Measurements from ENCODE around the gene IFT122.
A peak's percentile ranks its signal among the peaks of the same experiment; 100 is the strongest.

Gene IFT122

DNA sequence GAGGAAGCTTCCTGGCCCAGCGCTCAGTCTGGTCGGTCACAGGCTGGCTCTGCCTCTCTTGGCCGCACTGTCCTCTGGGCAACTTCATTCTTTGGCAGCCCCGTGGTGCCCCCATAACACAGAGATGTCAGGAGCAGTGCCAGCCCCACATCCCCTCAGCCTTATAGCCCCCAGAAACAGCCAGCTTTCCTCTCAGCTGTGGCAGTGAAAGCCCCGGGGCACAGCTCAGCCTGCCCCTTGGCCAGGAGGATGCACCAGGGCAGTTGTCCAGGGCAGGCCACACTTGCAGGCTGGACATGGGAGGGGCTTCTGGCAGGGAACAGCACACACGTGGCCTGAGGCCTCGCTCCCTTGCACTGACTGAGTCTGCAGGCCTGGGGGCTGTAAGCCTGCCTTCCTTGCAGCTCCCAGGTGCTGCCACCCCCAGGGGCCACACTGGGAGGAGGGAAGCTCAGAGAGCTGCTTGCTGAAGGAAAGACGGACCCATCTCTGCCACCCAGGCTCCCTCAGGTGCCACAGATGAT is 78.1 kb downstream of the IFT122 start:
- DNase-seq (ENCODE audit: low spot score) = no peak

DNA sequence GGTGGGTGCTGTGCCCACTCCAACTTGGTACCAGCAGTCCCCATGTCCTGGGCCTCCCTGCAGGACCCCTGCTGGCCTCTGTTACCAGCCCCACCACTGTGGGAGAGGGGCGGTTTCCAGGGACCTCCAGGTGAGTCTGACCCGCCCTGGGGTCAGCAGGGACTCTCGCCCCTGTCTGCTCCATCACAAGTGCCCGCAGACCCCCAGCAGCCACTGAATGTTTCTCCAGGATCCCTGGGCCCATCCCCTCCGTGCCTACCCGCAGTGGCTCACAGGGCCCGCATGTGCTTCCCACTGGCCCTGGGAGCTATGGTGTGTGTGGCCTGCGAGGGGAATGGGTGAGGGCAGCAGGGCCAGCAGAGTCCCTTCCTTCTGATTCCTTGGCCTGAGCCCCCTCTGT is 78.6 kb downstream of the IFT122 start:
- no peak for DNase-seq (ENCODE audit: low spot score)

DNA sequence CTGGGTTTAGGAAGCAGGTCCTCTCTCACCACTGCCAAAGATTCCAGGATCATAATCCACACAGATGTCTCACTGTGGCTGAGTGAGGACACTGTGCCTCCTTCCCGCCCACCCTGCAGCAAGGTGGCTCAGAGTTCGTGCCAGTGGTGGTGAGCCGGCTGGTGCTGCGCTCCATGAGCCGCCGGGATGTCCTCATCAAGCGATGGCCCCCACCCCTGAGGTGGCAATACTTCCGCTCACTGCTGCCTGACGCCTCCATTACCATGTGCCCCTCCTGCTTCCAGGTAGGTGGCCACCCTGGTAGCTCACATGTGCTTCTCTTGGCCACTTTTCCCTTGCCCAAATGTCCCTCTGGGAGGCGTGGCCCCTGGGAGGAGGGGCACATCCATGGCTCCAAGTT is 79.4 kb downstream of the IFT122 start:
- no peak for DNase-seq (ENCODE audit: low spot score)

DNA sequence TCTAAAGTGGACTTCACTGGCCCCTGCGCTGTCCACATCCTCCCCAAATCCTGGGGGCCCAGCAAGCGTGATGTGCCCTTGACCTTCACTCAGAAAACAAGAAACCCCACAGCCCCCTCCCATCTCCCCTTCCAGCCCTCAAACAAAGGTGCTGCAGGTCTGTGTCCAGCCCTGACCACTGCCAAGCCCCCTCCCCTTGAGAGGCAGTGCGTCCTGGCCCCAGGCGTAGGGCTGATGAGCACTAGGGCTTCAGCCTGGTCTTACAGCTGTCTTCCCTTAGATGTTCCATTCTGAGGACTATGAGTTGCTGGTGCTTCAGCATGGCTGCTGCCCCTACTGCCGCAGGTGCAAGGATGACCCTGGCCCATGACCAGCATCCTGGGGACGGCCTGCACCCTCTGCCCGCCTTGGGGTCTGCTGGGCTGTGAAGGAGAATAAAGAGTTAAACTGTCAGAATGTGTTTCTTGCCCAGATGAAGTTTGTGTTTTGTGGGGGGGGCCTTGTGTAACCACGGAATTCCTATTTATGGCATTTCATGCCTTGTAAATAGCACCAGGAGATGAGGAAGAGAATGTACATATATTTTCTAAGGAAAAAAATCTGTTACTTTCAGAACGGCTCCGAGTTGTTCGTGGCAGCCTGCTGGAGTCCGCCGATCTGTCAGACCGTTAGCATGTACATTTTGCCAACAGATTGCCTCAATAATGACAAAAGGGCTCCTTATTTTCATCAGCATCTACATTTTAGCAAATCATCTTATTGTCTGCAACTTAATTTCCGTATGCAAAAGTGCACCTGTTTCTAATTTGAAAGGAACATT is 80.1 kb downstream of the IFT122 start:
- no peak for DNase-seq (ENCODE audit: low spot score)

DNA sequence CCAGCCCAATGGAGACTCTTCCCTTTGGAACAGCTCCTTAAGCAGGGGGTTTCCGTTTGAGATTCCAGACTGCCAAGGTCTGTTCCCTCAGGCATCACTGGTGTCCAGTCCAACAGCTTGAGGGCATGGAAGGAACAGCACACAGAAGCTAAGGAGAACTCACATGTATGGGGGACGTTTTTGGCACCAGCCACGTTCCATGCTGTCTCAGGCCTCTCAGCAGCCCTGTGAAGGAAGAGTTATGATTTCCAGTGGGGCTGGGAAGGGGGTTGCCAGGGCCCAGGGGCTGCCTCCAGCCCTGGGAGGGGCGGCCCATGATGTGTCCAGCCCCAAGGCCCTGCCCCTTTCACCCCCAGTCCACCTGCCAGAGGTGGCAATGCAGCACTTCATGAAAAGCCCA is 80.9 kb downstream of the IFT122 start:
- no peak for DNase-seq (ENCODE audit: low spot score)

DNA sequence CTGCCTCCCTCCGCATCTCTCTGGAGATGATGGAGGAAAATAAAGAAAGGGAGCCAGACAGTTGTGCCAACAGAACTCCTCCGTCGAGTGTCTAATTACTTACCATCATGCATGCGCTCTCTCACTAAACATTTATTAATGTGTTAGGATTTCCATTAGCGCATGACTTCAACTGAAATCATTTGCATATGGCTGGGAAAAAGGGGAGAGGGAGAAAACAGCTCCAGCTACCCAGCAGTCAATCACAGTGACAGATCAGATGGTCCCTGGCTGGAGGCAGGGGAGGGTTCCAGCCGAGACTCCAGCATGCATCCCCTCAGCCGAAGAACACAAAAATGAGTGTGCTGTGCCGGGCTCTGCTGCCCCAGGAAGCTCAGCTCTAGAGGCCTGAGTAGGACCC is 81.6 kb downstream of the IFT122 start:
- no peak for DNase-seq (ENCODE audit: low spot score)

DNA sequence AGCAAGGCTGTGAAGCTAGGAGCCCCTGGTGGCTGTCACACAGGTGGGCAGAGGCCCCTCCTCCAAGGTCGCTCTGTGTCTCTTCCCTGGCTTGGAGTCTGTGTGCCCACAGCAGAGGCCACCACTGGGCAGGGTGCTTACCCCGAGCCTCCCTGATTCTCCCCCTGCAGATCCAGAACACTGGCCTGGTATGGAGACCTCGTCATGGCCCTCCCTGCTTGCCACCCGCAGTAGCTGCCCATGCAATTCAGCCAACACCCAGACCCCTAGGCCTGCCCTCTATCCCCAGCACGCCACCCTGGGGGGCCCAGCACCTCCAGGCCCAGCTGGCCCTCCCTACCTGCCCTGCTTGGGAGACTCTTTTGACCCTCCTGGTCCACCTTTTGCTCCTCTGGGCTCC is 82.9 kb downstream of the IFT122 start:
- no peak for DNase-seq (ENCODE audit: low spot score)

DNA sequence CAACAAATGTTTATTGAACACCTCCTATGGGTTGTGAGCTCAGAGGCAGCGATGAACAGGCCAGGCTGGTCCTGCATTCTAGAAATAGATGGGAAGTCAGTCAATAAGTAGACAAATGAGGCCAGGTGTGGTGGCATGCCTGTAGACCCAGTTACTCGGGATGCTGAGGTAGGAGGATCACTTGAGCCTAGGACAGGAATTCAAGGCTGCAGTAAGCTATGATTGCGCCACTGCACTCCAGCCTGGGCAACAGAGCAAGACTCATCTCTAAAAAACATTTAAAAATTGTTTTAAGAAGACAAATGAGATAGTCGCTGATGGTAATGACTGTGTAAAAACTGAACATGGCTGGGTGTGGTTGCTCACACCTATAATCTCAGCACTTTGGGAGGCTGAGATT is 84.1 kb downstream of the IFT122 start:
- no peak for DNase-seq (ENCODE audit: low spot score)

DNA sequence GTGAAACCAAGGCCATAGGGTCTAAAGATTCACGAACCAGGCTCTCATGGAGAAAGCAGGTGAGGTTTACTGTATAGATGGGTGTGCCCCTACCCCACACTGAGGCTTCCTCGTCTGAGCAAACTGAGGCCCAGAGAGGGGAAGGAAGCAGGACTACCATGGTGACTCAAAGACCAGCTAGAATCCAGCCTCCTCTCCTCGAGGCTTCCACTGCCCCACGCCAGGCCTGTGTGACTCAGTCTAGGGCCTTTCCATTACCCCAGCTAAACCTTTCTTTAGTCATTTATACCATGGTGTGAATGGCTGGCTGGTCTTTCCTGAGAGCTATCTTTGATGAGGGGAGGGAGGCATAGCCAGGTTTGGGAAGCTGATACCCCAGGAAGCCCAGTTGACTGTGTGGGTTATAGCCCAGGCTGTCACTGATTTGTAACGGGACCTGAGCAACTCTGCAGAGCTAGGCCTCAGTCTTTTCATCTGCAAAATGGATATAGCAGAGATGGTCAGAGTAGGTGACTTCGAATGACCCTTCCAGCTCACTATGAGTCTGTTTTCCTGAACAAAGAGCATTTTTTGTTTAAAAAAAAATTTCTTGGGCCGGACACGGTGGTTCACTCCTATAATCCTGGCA is 85.4 kb downstream of the IFT122 start:
- DNase-seq (ENCODE audit: low spot score) = peak; percentile 19

DNA sequence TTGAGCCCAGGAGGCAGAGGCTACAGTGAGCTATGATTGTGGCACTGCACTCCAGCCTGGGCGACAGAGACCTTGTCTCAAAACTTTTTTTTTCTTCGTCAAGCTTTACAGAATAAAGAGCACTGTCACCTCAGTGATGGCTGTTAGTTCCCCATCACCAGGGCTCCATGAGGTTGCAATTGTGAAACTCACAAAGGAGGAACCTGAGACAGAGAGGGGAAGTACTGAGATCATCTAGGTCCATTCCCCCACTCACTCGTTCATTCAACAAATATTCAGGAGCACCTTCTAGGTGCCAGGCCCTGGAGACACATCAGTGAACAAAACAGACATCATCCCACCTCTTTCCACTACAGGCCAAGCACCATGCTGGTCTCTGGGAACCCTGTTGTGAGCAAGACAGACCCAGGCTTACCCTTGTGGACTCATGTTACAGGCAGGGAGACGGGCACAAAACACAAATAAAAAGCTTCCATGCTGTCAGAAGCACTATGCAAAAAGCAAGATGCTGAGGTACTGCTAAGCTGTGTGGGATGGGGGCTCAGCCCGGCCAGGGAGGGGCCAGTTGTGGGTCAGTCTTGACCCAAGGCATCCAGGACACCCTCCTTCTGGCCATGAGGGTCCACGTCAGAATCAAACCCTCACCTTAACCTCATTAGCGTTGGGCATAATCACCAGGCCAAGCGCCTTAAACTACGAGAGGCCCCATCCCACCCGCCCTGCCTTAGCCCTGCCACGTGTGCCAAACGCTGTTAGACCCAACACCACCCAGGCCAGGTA is 86.3 kb downstream of the IFT122 start:
- DNase-seq (ENCODE audit: low spot score) = no peak

DNA sequence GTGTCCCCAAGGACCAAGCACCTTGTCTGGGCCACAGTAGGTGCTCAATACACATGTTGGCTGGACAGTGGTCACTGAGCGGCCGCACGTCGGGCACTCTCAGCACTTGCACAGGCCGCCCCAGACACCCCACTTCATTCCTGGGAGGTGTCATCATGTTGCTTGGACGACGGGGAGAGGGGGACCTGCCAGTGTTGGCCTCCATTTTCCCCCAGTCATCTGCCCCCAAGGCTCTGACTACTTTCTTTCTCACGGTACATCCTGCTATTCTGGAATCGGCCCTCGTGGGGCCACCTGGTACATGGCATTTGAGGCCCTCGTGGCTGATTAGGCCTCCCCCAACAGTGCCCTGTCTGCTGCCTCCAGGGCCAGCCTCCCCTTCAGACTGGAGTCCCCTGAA is 87.2 kb downstream of the IFT122 start:
- DNase-seq (ENCODE audit: low spot score) = no peak

DNA sequence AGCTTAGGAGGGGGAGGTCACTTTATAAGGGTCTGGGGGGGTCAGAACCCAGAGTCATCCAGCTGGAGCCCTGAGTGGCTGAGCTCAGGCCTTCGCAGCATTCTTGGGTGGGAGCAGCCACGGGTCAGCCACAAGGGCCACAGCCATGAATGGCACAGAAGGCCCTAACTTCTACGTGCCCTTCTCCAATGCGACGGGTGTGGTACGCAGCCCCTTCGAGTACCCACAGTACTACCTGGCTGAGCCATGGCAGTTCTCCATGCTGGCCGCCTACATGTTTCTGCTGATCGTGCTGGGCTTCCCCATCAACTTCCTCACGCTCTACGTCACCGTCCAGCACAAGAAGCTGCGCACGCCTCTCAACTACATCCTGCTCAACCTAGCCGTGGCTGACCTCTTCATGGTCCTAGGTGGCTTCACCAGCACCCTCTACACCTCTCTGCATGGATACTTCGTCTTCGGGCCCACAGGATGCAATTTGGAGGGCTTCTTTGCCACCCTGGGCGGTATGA is 88.6 kb downstream of the IFT122 start, which contains the start of gene RHO:
TSS of gene RHO (plus strand) at position 51 of the 512 bp plus-strand sequence. CDS start at position 146, 95 bp downstream.
- DNase-seq (ENCODE audit: low spot score) = no peak

DNA sequence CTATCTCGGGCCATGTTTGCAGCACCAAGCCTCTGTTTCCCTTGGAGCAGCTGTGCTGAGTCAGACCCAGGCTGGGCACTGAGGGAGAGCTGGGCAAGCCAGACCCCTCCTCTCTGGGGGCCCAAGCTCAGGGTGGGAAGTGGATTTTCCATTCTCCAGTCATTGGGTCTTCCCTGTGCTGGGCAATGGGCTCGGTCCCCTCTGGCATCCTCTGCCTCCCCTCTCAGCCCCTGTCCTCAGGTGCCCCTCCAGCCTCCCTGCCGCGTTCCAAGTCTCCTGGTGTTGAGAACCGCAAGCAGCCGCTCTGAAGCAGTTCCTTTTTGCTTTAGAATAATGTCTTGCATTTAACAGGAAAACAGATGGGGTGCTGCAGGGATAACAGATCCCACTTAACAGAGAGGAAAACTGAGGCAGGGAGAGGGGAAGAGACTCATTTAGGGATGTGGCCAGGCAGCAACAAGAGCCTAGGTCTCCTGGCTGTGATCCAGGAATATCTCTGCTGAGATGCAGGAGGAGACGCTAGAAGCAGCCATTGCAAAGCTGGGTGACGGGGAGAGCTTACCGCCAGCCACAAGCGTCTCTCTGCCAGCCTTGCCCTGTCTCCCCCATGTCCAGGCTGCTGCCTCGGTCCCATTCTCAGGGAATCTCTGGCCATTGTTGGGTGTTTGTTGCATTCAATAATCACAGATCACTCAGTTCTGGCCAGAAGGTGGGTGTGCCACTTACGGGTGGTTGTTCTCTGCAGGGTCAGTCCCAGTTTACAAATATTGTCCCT is 89.6 kb downstream of the IFT122 start:
- no peak for DNase-seq (ENCODE audit: low spot score)

DNA sequence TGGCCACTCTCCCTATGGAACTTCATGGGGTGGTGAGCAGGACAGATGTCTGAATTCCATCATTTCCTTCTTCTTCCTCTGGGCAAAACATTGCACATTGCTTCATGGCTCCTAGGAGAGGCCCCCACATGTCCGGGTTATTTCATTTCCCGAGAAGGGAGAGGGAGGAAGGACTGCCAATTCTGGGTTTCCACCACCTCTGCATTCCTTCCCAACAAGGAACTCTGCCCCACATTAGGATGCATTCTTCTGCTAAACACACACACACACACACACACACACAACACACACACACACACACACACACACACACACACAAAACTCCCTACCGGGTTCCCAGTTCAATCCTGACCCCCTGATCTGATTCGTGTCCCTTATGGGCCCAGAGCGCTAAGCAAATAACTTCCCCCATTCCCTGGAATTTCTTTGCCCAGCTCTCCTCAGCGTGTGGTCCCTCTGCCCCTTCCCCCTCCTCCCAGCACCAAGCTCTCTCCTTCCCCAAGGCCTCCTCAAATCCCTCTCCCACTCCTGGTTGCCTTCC is 90.3 kb downstream of the IFT122 start:
- DNase-seq (ENCODE audit: low spot score) = no peak

DNA sequence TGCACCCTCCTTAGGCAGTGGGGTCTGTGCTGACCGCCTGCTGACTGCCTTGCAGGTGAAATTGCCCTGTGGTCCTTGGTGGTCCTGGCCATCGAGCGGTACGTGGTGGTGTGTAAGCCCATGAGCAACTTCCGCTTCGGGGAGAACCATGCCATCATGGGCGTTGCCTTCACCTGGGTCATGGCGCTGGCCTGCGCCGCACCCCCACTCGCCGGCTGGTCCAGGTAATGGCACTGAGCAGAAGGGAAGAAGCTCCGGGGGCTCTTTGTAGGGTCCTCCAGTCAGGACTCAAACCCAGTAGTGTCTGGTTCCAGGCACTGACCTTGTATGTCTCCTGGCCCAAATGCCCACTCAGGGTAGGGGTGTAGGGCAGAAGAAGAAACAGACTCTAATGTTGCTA is 90.8 kb downstream of the IFT122 start:
- no peak for DNase-seq (ENCODE audit: low spot score)

DNA sequence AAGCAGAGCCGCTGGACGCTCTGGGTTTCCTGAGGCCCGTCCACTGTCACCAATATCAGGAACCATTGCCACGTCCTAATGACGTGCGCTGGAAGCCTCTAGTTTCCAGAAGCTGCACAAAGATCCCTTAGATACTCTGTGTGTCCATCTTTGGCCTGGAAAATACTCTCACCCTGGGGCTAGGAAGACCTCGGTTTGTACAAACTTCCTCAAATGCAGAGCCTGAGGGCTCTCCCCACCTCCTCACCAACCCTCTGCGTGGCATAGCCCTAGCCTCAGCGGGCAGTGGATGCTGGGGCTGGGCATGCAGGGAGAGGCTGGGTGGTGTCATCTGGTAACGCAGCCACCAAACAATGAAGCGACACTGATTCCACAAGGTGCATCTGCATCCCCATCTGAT is 91.7 kb downstream of the IFT122 start:
- no peak for DNase-seq (ENCODE audit: low spot score)

DNA sequence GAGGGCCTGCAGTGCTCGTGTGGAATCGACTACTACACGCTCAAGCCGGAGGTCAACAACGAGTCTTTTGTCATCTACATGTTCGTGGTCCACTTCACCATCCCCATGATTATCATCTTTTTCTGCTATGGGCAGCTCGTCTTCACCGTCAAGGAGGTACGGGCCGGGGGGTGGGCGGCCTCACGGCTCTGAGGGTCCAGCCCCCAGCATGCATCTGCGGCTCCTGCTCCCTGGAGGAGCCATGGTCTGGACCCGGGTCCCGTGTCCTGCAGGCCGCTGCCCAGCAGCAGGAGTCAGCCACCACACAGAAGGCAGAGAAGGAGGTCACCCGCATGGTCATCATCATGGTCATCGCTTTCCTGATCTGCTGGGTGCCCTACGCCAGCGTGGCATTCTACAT is 92.2 kb downstream of the IFT122 start:
- DNase-seq (ENCODE audit: low spot score) = no peak

DNA sequence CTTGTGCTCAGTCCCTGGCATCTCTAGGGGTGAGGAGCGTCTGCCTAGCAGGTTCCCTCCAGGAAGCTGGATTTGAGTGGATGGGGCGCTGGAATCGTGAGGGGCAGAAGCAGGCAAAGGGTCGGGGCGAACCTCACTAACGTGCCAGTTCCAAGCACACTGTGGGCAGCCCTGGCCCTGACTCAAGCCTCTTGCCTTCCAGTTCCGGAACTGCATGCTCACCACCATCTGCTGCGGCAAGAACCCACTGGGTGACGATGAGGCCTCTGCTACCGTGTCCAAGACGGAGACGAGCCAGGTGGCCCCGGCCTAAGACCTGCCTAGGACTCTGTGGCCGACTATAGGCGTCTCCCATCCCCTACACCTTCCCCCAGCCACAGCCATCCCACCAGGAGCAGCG is 93.4 kb downstream of the IFT122 start:
- no peak for DNase-seq (ENCODE audit: low spot score)

DNA sequence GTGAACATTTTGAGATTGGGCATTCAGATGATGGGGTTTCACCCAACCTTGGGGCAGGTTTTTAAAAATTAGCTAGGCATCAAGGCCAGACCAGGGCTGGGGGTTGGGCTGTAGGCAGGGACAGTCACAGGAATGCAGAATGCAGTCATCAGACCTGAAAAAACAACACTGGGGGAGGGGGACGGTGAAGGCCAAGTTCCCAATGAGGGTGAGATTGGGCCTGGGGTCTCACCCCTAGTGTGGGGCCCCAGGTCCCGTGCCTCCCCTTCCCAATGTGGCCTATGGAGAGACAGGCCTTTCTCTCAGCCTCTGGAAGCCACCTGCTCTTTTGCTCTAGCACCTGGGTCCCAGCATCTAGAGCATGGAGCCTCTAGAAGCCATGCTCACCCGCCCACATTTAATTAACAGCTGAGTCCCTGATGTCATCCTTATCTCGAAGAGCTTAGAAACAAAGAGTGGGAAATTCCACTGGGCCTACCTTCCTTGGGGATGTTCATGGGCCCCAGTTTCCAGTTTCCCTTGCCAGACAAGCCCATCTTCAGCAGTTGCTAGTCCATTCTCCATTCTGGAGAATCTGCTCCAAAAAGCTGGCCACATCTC is 94.5 kb downstream of the IFT122 start:
- DNase-seq (ENCODE audit: low spot score) = no peak

DNA sequence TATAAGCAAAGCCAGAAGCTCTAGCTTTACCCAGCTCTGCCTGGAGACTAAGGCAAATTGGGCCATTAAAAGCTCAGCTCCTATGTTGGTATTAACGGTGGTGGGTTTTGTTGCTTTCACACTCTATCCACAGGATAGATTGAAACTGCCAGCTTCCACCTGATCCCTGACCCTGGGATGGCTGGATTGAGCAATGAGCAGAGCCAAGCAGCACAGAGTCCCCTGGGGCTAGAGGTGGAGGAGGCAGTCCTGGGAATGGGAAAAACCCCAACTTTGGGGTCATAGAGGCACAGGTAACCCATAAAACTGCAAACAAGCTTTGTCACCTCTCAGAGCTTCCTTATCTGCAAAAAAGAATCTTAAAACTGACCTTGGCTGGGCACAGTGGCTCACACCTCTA is 95.1 kb downstream of the IFT122 start:
- DNase-seq (ENCODE audit: low spot score) = no peak

DNA sequence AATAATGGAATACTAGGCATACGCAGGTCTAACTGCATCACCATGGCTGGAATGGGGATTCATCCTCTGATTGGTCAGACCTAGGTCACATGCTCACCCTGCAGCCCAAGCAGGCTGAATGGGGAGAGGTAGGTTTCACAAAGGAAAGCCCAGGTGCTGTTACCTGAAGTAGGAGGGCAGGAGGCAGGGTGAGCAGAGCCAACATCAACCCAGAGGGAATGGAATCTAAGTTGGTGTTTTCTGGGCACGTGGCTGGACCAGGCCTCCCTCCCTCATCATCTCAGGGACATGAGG is 96.3 kb downstream of the IFT122 start:
- no peak for DNase-seq (ENCODE audit: low spot score)

Data from RKO (cell line).